OCI-LY7 (cell line): ENCODE results near the gene FLG.

Experiments used
- CTCF ChIP-seq: fragments of 200-600 bp; sonication (generic); conservative IDR thresholded peaks from 2 replicates; pipeline ENCODE4 v1.5.1; 2014; ENCODE audit warnings: mild to moderate bottlenecking, antibody characterized with exemption, low read length, moderate library complexity, mixed read lengths
- EZH2phosphoT487 ChIP-seq: fragments of 200-600 bp; sonication (generic); IDR thresholded peaks from 2 replicates; pipeline ENCODE4 v1.6.1; 2018; ENCODE audit warnings: low read depth, borderline replicate concordance, mild to moderate bottlenecking, mixed run types, antibody characterized with exemption, low read length, moderate library complexity, mixed read lengths

GRCh38 chr1:152359906-152360305, 34.9 kb upstream of the FLG start, which contains the start of gene FLG2:
- no peak for TF ChIP-seq CTCF
- TF ChIP-seq EZH2phosphoT487 = no peak
